Activated B cell treated with CpG ODN at 0.5 μM for 24 hours (primary cell): Measurements from ENCODE around the gene NMRK2. TPM values are rescaled to one million over a fixed set of nuclear protein-coding genes. Genes with fewer than 3 reads are reported as not detected.

Experiments
- ATAC-seq: fragments of 200-7000 bp; cut with Tn5 transposase; one replicate; pipeline ENCODE4 v1.10.0; 2021; ENCODE audit warnings: low read depth, mild to moderate bottlenecking, moderate library complexity
- CTCF ChIA-PET: fragments of 350-600 bp; sonication (Branson Sonifier 250); formaldehyde crosslinking; loops from one replicate; lab custom pipeline; 2021; ENCODE audit warnings: antibody characterized with exemption; lab: Charles Lee
- POLR2A ChIA-PET: fragments of 350-600 bp; sonication (Branson Sonifier 250); formaldehyde crosslinking; loops from one replicate; lab custom pipeline; 2021; ENCODE audit warnings: antibody characterized with exemption; lab: Charles Lee
- DNase-seq: peaks from one replicate; pipeline ENCODE4 v3.0.0; 2022
- H3K27ac Mint-ChIP-seq: one replicate; pipeline ENCODE4 v1.8.0; 2020; ENCODE audit warnings: mixed read lengths
- H3K27me3 Mint-ChIP-seq: one replicate; pipeline ENCODE4 v1.8.0; 2021; ENCODE audit warnings: mixed read lengths
- H3K36me3 Mint-ChIP-seq: one replicate; pipeline ENCODE4 v1.8.0; 2021; ENCODE audit warnings: low read depth, mixed read lengths
- H3K4me1 Mint-ChIP-seq: one replicate; pipeline ENCODE4 v1.8.0; 2021; ENCODE audit warnings: mixed read lengths
- H3K4me3 Mint-ChIP-seq: one replicate; pipeline ENCODE4 v1.8.0; 2020; ENCODE audit warnings: mild to moderate bottlenecking, mixed read lengths
- H3K9me3 Mint-ChIP-seq: one replicate; pipeline ENCODE4 v1.8.0; 2020; ENCODE audit warnings: mixed read lengths
- CTCF ChIP-seq: fragments of 200-600 bp; IDR thresholded peaks from one replicate; pipeline ENCODE4 v1.8.0; 2022; ENCODE audit warnings: antibody characterized with exemption, mild to moderate bottlenecking
- intact Hi-C: fragments of 100-400 bp; cut with micrococcal nuclease; formaldehyde crosslinking; loops from one replicate; pipeline ENCODE4 v1.15.1; 2024
- total RNA-seq: library from RNA; stranded (reverse); gene quantifications from 2 replicates; pipeline ENCODE4 v1.2.3, GENCODE V29; 2022

NMRK2 gene
- total RNA-seq, 1 donor from 2014 or later, result not detected

GRCh38 chr19:3984584-3984907 is 51.7 kb downstream of the NMRK2 start:
- POLR2A ChIA-PET, result interaction anchor here (0.7 to 3.5 kb wide), 15 partner anchors 9 to 359 kb away, joined by 3 to 63 read pairs (median 11); partner anchors contain the start of genes APBA3, DAPK3, MPND and MRPL54
- peaks cover 64% of the 10 kb centered on the region for H3K4me1 Mint-ChIP-seq

DNA sequence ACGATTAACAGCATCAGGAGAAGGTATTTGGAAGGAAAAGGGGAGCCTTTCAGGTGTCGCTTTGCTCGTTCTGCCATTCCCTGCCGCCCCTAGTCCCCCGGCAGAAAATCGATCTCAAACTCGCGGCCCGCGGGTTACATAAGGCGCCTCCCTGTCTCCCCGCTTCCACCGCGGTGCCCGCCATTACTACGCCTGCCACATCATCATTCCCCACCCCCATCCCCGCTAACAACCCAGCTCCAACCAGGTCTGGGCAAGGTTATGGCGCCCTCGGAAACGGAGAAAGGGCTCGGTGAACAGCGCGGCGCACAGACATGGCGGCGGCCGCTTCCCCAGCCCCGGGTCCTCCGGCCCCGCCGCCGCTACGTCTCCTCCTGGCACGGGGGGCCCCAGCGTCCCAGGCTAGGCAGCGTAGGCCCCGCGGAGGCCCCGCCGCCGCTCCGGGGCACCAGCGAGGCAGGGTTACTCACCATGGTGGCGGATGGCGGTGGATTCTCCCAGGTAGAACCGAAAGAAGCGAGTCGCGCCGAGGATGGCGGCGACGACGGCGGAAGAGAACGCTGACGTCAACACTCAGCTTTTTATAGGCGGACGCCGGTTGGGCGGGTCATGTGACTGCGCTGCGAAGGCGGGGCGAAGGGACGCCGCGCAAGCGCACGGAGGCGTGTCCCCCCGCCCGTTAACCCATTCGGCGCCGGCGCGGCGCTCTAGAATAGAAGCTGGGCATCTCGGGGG is 52.2 kb downstream of the NMRK2 start, which contains the start of gene EEF2:
Gene EEF2 (minus strand): TSS at position 556 of the 735 bp plus-strand sequence. CDS start 83 bp downstream, at position 473.
- H3K36me3 Mint-ChIP-seq, result peaks cover 50% of the 10 kb centered on the region
- intact Hi-C loops, result loop anchor here (2.0 to 10.0 kb wide), 4 partner anchors 14 to 420 kb away; partner anchors contain the start of genes CHAF1A, DAPK3, MAP2K2 and SH3GL1
- ChIA-PET CTCF (interaction anchor here (0.9 to 1.7 kb wide), 8 partner anchors 25 to 262 kb away, joined by 3 to 31 read pairs (median 5); partner anchors contain the start of gene YJU2), POLR2A (interaction anchor here (0.6 to 3.5 kb wide), 30 partner anchors 10 to 1706 kb away, joined by 3 to 63 read pairs (median 4); partner anchors contain the start of genes APBA3, DAPK3, HDGFL2 and MPND)
- no peaks in the 10 kb centered on the region for H3K27me3 Mint-ChIP-seq
- peaks cover 65% of the 10 kb centered on the region for H3K4me1 Mint-ChIP-seq
- peak within 1 kb of the TSS; percentile 96 for H3K4me3 Mint-ChIP-seq
- peak within 1 kb of the TSS; percentile 91 for H3K27ac Mint-ChIP-seq
- peak; percentile 91 for DNase-seq
- no peaks in the 10 kb centered on the region for H3K9me3 Mint-ChIP-seq
- ATAC-seq, result peak; percentile 38
- TF ChIP-seq CTCF, result no peak

More at GRCh38 chr19:3984584-3984907, 51.7 kb downstream of the NMRK2 start:
- DNase-seq, result no peak
- Mint-ChIP-seq H3K27me3 (no peaks in the 10 kb centered on the region), H3K9me3 (no peaks in the 10 kb centered on the region), H3K4me3 (peak overlapping the region; percentile 96), H3K27ac (peak overlapping the region; percentile 91), H3K36me3 (peaks cover 54% of the 10 kb centered on the region)
- CTCF ChIA-PET, result no interaction called here
- TF ChIP-seq CTCF, result no peak
- no peak for ATAC-seq
- intact Hi-C loops, result loop anchor here (2.0 to 10.0 kb wide), 2 partner anchors 14 to 420 kb away; partner anchors contain the start of genes CHAF1A, DAPK3 and SH3GL1

DNA sequence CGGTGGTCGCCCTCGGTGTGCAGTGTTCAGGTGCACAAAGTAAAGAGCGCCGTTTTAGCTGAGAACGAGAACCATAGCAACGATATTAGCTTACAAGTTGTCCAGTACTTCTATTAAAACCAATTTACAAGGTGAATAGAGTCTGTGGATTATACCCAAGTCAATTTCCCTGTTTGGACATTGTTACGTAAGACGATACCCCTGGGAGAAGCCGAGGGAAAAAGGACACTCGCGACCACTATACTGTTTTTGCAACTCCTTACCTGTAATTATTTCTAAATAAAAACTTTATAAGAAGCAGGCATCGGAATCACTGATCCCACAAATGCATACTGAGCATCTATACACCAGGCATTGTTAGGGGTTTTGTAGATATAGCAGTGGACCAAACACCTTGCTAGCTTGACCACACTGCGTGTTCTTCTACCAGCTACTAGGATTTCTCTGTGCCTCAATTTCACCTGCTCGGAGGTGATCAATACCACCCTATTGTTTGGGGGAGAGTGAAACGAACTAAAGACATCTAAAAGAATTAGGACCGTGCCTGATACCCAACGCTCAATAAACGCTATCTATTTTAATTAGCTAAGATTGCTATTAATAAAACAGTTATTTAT is 52.9 kb downstream of the NMRK2 start:
- peak overlapping the region; percentile 91 for H3K27ac Mint-ChIP-seq
- ChIA-PET POLR2A (interaction anchor here (0.6 to 3.5 kb wide), 31 partner anchors 11 to 1705 kb away, joined by 3 to 63 read pairs (median 4); partner anchors contain the start of genes APBA3, DAPK3, HDGFL2 and MPND), CTCF (interaction anchor here (0.9 to 1.7 kb wide), 8 partner anchors 25 to 261 kb away, joined by 3 to 31 read pairs (median 5); partner anchors contain the start of gene YJU2)
- no peaks in the 10 kb centered on the region for H3K27me3 Mint-ChIP-seq
- H3K36me3 Mint-ChIP-seq, result peaks cover 46% of the 10 kb centered on the region
- H3K9me3 Mint-ChIP-seq, result no peaks in the 10 kb centered on the region
- no peak for ATAC-seq
- no peak for DNase-seq
- no peak for TF ChIP-seq CTCF
- H3K4me3 Mint-ChIP-seq, result peak overlapping the region; percentile 96
- H3K4me1 Mint-ChIP-seq, result peaks cover 68% of the 10 kb centered on the region
- intact Hi-C loops, result loop anchor here (1.0 to 10.0 kb wide), 11 partner anchors 15 to 419 kb away; partner anchors contain the start of genes ANKRD24, CHAF1A, DAPK3 and MAP2K2

GRCh38 chr19:3986260-3987041 is 53.6 kb downstream of the NMRK2 start:
- intact Hi-C loops, result loop anchor here (1.0 to 10.0 kb wide), 10 partner anchors 21 to 418 kb away; partner anchors contain the start of genes ANKRD24, CHAF1A, MAP2K2 and PIAS4

More at GRCh38 chr19:3986260-3987041, 53.6 kb downstream of the NMRK2 start:
- POLR2A ChIA-PET, result interaction anchor here (0.6 to 3.5 kb wide), 11 partner anchors 11 to 1085 kb away, joined by 3 to 63 read pairs (median 10); partner anchors contain the start of genes APBA3, DAPK3 and PIAS4
- Mint-ChIP-seq H3K36me3 (peaks cover 39% of the 10 kb centered on the region), H3K27ac (peak overlapping the region; percentile 91), H3K27me3 (no peaks in the 10 kb centered on the region), H3K4me1 (peaks cover 66% of the 10 kb centered on the region), H3K9me3 (no peaks in the 10 kb centered on the region), H3K4me3 (peak overlapping the region; percentile 96)
- no peak for DNase-seq
- ATAC-seq, result peak; percentile 23
- CTCF ChIA-PET, result interaction anchor here (0.9 to 1.9 kb wide), 7 partner anchors 24 to 261 kb away, joined by 3 to 31 read pairs (median 5); partner anchors contain the start of genes MRPL54 and YJU2
- TF ChIP-seq CTCF, result no peak
